Fibroblast of gingiva (primary cell): Measurements from ENCODE around the gene ENO2.
"Not testable (repeated sequence)": the region's sequence is repeated elsewhere in the genome, so short reads cannot be mapped to it uniquely, and the experiment has no call there.

Experiments
- DNase-seq: peaks from one replicate; pipeline ENCODE4 v3.0.0-alpha.2; 2011; ENCODE audit warnings: low read depth

The ENO2 gene

DNA sequence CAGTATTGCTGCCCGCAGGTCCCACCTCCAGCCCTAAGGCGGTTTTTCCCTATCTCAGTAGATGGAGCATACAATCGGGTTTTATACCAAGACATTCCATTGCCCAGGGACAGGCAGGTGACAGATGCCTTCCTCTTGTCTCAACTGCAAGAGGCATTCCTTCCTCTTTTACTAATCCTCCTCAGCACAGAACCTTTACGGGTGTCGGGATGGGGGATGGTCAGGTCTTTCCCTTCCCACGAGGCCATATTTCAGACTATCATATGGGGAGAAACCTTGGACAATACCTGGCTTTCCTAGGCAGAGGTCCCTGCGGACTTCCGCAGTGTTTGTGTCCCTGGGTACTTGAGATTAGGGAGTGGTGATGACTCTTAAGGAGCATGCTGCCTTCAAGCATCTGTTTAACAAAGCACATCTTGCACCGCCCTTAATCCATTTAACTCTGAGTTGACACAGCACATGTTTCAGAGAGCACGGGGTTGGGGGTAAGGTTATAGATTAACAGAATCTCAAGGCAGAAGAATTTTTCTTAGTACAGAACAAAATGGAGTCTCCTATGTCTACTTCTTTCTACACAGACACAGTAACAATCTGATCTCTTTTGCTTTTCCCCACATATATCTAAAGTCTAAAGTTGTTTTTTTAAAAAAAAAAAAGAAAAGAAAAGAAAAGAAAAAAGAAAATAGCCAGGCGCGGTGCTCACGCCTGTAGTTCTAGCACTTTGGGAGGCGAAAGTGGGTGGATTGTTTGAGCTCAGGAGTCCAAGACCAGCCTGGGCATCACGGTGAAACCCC, 28.0 kb upstream of the ENO2 start:
- DNase-seq: not testable (repeated sequence)

DNA sequence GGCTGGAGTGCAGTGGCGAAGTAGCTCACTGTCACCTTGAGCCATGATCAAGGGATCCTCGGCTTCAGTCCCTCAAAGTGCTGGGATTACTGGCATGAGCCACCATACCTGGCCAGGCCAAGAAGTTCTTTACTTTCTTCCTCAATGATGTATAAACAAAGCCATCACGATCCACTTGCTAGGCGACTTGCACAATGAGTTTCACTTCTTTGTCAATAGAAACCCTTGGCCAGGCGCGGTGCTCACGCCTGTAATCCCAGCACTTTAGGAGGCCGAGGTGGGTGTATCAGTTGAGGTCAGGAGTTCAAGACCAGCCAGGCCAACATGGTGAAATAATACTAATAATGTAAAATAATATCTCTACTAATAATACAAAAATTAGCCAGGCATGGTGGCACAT, 26.9 kb upstream of the ENO2 start:
- no peak for DNase-seq

DNA sequence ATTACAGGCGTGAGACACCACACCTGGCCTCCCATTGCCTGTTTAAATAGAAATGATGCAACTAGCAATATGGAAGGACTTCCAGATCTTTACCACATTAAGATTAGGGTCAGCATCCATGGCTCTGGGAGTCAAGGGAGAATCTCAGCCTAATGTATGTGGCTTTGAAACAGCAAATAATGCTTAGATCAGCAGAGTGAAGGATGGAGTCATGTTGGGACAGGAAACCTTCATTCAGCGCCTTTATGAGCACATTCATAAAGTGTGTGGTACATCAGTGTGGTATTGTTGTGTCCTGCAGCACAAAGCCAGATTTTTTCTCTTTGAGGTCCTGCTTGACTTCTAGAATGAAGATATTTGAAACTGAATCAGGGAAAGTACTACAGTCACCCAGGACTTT, 26.0 kb upstream of the ENO2 start:
- no peak for DNase-seq

DNA sequence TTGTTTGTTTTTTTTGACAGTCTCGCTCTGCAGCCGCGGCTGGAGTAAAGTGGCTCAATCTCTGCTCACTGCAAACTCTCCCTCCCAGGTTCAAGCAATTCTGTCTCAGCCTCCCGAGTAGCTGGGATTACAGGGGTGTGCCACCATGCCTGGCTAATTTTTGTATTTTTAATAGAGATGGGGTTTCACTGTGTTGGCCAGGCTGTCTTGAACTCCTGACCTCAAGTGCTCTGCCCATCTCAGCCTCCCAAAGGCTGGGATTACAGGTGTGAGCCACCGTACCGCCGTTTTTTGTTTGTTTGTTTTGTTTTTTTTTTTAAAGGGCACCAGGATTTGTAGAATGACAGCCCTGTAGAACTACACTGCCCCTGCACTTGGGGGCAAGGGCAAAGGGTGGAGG, 25.6 kb upstream of the ENO2 start:
- DNase-seq: not testable (repeated sequence)

DNA sequence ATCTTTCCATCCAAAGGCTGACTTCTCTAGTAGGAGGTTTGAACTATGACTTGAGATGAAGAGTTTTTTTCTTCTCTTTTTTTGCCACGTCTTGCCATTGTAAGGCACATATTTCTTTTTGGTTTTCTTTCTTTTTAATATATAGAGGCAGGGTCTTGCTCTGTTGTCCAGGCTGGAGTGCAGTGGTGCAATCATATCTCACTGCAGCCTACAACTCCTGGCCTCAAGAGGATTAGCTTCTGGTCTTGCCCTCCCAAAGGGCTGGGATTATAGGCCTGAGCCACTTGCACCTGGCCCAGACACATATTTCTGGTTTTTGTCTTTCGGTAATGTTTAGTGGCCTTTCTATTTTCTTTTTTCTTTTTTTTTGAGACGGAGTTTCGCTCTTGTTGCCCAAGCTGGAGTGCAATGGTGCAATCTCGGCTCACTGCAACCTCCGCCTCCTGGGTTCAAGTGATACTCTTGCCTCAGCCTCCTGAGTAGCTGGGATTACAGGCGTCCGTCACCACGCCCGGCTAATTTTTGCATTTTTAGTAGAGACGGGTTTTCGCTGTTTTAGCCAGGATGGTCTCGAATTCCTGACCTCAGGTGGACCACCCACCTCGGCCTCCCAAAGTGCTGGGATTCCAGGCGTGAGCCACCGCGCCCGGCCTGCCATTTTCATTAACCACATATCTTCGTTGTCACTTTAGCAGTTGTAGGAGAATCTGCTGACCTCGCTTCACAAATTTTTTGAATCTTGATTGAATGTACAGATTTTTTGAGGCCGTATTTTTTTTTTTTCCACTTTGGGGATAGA, 24.4 kb upstream of the ENO2 start:
- not testable (repeated sequence) for DNase-seq

DNA sequence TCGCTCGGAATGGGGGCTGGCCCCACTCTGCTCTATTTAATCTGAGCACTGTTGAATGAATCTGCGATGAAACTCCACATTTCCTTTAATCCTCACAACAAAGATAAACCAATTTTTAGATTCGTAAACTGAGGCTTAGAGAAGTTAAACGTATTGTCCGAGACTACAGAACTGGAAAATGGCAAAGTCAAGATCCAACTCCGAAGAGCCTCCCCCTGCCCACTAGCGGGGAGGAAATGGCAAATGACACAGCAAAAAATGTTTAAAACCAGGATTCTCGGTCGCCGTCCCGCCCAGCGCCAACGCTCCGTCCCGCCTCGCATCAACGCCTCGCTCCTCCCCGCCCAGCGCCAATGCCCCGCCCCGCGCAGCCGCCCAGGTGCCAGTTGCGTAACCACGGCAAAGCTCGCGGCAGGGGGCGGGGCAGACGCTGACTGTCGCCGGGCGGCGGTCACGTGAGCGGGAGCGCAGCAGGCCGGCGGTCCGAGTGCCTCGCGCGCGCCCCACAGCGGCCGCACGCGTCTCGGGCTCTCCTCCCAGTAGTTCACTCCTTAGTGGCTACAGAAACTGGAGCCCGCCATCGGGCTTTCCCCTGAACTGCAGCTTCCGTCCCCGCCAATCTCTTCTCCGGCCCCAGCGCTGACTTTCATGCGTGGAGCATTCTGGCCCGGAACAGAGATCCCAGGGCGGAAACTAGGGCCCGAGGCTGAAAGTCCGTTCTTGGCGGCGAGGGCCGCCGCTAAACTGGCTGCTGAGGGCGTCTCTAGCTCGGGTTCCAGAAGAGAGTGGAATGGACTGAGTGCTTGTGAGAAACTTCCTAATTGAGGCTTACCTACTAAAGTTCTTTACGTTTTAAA, 23.4 kb upstream of the ENO2 start:
- peak; percentile 96 for DNase-seq

DNA sequence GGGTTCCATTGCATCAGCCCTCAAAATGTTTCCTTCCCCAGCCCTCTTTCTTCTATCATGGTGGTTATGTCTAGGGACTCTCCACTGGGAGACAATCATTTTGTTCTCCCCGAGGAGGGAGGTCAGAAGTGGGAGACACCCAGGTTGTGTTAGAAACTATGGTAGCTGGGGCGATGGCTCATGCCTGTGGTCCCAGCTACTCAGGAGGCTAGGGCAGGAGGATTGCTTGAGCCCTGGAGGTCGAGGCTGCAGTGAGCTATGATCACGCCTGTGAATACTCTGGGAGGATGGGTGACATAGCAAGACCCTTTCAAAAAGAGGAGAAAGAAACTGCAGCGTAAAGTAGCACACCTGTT, 22.8 kb upstream of the ENO2 start:
- DNase-seq: no peak

DNA sequence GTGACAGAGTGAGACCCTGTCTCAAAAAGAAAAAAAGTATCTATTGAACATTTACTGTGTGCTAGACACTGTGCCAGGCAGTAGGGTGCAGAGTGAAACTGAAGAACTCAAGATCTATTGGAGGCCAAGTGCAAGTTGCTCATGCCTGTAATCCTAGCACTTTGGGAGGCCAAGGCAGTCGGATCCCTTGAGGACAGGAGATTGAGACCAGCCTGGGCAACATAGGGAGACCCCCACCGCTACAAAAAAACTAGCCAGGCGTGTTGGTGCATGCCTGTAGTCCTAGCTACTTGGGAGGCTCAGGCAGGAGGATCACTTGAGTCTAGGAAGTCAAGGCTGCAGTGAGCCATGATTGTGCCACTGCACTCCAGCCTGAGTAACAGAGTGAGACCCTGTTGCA, 21.7 kb upstream of the ENO2 start:
- DNase-seq: not testable (repeated sequence)

DNA sequence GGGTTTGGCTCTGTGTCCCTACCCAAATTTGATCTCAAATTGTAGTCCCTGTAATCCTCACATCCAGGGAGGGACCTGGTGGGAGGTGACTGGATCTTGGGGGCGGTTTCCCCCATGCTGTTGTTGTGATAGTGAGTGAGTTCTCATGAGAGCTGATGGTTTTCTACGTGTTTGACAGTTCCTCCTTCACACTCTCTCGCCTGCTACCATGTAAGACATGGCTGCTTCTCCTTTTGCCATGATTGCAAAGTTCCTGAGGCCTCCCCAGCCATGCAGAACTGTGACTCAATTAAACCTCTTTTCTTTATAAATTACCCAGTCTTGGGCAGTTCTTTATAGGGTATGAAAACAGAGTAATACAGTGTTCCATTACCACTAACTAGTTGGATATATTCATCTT, 20.1 kb upstream of the ENO2 start:
- no peak for DNase-seq

DNA sequence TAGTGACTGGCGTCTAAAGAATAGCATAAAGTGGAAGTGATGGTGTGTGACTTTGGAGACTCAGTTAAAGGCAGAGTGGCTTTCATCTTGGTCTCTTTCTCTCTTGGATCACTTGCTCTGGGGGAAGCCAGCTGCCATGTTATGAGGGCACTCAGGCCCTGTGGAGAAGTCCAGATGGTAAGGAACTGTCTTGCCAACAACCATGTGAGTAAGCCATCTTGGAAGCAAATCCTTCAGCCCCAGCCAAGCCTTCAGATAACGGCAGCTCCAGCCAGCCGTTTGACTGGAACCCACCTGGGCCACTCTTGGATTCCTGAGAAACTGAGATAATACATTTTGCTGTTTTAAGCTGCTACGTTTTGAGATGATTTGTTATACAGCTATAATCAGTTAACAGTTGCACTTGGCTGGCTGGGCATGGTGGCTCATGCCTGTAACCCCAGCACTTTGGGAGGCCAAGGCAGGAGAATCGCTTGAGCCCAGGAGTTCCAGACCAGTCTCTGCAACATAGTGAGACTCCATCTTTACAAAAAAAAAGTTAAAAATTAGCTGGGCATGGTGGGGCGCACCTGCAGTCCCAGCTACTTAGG, 17.4 kb upstream of the ENO2 start:
- DNase-seq: no peak

DNA sequence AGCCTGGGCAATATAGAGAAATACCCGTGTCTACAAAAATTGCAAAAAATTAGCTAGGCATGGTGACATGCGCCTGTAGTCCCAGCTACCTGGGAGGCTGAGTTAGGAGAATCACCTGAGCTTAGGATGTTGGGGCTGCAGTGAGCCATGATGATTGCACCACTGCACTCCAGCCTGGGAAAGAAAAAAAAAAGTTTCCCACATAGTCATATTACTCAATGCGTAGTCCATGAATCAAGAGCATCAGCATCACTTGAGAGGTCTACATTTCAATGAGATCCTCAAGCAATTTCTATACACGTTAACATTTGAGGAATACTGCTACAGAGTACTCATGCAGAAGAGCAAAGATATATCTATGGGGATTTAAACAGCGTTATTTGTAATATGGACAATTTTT, 15.0 kb upstream of the ENO2 start:
- DNase-seq: no peak

DNA sequence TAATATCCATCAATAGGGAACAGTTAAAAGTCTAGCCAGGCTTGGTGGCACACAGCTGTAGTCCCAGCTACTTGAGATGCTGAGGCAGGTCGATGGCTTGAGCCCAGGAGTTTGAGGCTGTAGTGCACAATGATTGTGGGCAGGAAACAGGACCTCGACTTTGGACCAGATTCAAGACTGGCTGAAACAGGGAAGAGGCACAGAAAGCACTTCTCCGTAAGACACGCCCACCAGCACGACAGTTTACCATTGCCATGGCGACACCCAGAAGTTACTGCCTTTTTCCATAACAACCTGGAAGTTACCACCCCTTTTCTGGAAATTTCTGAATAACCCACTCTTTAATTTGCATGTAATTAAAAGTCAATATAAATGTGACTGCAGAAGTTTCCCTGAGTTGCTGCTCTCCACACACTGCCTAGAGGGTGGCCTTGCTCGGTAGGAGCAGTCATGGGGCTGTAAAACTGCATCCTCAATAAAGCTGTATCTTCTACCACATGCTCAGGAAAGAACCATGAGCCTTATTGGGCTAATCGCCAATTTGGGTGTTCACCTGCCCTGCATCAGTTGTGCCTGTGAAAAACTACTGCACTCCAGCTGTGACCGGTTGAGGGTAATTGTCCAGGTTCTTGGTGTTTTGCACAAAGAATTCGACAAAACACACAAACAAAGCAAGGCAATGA, 14.4 kb upstream of the ENO2 start:
- DNase-seq: peak; percentile 38

DNA sequence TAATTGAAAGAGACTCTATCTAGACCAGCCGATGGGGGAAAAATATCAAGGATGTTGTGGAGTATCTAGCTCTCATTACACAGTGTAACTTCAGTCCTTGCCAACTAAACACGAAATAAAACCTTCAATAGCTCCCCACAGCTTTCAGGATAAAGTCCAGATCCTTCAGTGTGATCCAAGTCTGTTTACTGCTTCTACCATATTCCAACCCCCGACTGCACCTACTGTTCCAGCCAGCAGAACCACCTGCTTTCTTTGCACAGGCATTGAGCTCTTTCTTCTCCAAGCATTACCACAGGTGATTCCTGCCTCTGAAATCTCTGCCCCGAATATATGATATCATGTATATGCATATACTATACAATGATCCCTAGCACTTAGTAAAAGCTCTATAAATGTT, 11.9 kb upstream of the ENO2 start:
- no peak for DNase-seq

DNA sequence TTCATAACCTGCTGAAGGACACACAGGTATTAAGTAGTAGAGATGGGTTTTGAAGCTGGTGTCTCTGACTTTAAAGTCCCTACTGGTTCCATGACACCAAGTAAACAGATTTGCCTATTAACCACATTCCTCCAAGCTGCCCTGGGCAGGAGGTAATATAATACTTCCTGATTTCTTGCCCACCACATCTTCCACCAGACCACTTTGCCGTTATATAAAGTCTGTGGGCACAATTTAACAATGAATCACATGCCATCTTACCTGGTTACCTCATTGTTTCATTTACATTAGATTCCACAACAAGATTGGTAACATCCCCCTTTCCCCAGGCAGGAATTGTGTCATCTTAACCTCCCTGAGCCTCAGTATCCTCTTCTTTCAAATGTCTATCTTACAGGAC, 10.7 kb upstream of the ENO2 start:
- no peak for DNase-seq

DNA sequence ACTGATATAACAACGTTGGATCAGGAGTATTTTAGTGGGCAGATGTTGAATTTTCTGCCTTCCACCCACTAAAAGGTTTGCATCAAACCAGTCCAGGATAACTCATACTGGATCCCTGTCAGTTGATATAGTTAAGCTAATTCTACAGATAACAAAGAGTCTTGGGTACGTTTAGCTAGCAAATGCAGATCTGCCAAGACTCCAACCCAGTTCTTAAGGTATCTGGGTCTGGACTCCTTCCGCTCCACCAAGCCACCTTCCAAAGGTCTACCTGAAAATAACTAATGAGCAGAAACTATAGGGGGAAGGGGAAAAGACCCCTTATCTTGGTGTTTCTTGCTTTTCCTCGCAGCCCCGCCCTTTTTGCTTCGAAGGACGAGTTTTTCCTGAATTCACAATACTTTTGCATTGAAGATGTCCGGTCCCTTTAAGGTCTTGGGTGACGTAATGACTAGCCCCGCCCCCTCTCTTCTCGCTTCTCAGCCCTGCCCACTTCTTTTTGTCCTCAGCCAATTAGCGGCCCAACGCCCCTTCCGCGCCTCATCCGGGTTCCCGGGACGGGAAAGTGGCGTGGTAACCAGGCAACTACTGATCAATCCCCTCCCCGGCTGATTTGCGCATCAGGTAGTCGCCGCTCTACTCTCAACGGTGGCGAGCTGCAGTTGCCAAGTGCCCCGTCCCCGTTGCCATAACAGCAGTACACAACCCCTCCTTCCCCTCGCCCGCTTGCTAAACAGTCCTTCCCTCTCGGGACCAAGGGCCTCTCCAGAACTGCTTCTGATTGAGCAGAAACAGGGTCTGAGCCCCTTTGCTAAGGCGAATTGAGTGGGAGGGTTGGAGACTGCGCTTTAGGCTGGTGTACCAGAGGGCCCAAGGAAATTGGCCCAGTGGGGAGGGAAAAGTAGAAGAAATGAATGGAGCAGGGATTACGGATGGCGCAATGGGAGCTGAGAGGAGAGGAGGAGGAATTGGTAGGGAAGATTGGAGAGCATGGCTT, 9.8 kb upstream of the ENO2 start, which contains the start of gene LRRC23:
TSS of gene LRRC23 (plus strand) at position 543 of the 997 bp plus-strand sequence. CDS start 812 bp downstream, outside the sequence.
- peak; percentile 91 for DNase-seq

DNA sequence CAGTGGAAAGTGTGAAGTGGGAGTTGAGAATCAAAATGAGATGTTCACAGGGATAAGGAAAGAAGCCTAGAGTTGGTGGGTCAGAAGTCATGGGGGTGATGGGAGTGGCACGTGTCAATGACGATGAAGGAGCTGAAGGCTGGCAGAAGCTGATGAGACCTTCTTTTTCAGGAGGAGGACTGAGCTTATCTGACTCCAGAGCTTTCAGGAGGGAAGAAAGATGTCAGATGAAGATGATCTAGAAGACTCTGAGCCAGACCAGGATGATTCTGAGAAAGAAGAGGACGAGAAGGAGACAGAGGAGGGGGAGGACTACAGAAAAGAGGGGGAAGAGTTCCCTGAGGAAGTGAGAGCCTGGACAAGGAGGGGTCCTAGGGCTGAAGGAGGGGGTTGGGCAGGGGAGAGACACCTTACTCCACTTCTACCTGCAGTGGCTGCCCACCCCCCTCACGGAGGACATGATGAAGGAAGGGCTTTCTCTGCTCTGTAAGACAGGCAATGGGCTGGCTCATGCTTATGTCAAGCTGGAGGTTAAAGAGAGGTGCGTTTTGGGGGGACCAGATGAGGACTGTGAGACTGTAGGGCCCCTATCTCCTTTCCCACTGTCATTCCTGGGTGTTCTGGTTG, 8.9 kb upstream of the ENO2 start:
- DNase-seq: no peak

DNA sequence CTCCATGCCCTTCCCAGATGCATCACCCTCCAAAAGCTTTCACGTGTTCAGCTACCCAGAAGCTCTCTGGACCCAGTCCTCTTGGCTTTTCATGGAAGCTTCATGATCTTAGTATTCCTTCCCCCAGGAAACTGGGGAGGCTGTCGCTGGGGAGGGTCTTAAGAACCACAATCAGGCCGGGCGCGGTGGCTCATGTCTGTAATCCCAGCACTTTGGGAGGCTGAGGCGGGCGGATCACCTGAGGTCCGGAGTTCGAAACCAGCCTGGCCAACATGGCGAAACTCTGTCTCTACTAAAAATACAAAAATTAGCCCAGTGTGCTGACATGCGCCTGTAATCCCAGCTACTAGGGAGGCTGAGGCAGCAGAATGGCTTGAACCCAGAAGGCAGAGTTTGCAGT, 6.2 kb upstream of the ENO2 start:
- not testable (repeated sequence) for DNase-seq

DNA sequence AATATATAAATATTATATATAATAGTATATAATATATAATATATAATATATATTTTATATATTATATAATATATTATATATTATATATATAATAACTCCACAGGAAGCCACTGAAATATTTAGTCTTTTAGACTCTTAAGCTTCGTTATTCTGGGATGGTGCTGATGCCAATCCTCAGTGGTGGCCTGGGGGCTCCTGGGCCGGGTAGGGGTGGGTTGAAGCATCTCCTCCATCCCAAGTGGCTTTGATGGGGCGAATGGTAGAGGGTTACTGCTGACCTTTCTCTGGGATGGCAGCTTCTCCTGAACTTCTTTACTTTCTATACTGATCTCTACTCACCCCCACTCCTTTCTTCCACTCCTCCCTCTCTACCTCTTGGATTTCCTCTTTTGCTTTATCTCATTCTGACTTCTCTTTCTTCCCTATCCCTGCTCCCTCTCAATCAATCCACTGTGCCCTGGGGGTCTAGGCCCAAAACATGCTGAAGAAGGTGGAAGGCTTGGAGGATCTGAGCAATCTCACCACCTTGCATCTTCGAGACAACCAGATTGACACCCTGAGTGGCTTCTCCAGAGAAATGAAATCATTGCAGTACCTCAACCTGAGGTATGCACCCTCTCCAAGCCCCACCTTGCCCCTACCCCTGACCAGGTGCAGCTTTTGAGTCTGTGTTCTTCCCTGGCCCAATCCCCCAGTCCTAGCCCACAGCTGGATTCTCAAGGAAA, 4.8 kb upstream of the ENO2 start:
- no peak for DNase-seq
